A549 (cell line): ENCODE data around the gene ELAVL1. TPM values are rescaled to one million over a fixed set of nuclear protein-coding genes. Genes with fewer than 3 reads are reported as not detected.

ENCODE experiments used
- ATAC-seq, 2 experiments: fragments of 200-7000 bp in 1 of 2; fragments of >200 bp in 1 of 2; cut with Nextera tagmentation in 1 of 2; cut with Tn5 transposase in 1 of 2; 3 replicates each; pipeline versions ENCODE4 v1.8.0 to v1.9.1; 2018 to 2020; ENCODE audit warnings: mild to moderate bottlenecking in 1 of 2, moderate library complexity in 1 of 2
- CTCF ChIA-PET: fragments of 300-600 bp; sonication (Branson Sonifier 250); formaldehyde crosslinking; extraction: SDS; loops from one replicate; lab custom pipeline; 2021; ENCODE audit warnings: antibody characterized with exemption, inconsistent platforms; lab: Yijun Ruan, JAX
- POLR2A ChIA-PET: fragments of 350-600 bp; formaldehyde crosslinking; extraction: SDS; loops from one replicate; lab custom pipeline; 2021; ENCODE audit warnings: antibody characterized with exemption, inconsistent platforms; lab: Yijun Ruan, JAX
- DNase-seq, 2 experiments: peaks; one replicate each; pipeline versions ENCODE4 v3.0.0 to v3.0.0-alpha.2; 2011 to 2016; ENCODE audit warnings: low read depth in 1 of 2, low spot score in 1 of 2
- FAIRE-seq: peaks from 2 replicates; lab custom pipeline; 2011; peaks lifted over from hg19 to GRCh38; lab: Jason Lieb, UNC
- H3K27ac ChIP-seq, 2 experiments: fragments of >200 bp; sonication (Bioruptor Twin); formaldehyde crosslinking; 3 replicates each; pipeline ENCODE4 v1.5.1; 2016 to 2017
- H3K4me1 ChIP-seq: fragments of >200 bp; sonication (Bioruptor Twin); formaldehyde crosslinking; 3 replicates; pipeline ENCODE4 v1.6.1; 2016
- H3K4me2 ChIP-seq: fragments of >200 bp; sonication (Bioruptor Twin); formaldehyde crosslinking; 3 replicates; pipeline ENCODE4 v1.6.1; 2016
- H3K4me3 ChIP-seq: fragments of >200 bp; sonication (Bioruptor Twin); formaldehyde crosslinking; 3 replicates; pipeline ENCODE4 v1.5.1; 2016
- H3K9me3 ChIP-seq: fragments of >200 bp; sonication (Bioruptor Twin); formaldehyde crosslinking; 3 replicates; pipeline ENCODE4 v1.6.1; 2016
- ATOH8 ChIP-seq: fragments of 250-450 bp; sonication (Bioruptor Pico); IDR thresholded peaks from 2 replicates; pipeline ENCODE4 v1.5.0; 2020; ENCODE audit warnings: low read depth, mild to moderate bottlenecking, moderate library complexity
- BHLHE40 ChIP-seq: IDR thresholded peaks from 2 replicates; pipeline ENCODE4 v1.6.1; 2012; ENCODE audit warnings: low read depth, low read length, inconsistent platforms
- CBX2 ChIP-seq: fragments of 200-600 bp; sonication (generic); IDR thresholded peaks from 2 replicates; pipeline ENCODE4 v1.6.1; 2016; ENCODE audit warnings: low read depth, mild to moderate bottlenecking, borderline replicate concordance
- CEBPB ChIP-seq, 2 experiments: fragments of >200 bp in 1 of 2; sonication (Bioruptor Twin) in 1 of 2; formaldehyde crosslinking in 1 of 2; IDR thresholded peaks; 2 replicates each; pipeline ENCODE4 v1.6.1; 2012 to 2016
- EHF ChIP-seq: fragments of 250-450 bp; sonication (Bioruptor Pico); IDR thresholded peaks from 2 replicates; pipeline ENCODE4 v1.5.0; 2020; ENCODE audit warnings: mild to moderate bottlenecking
- EHMT2 ChIP-seq: fragments of 200-600 bp; sonication (generic); IDR thresholded peaks from 2 replicates; pipeline ENCODE4 v1.6.1; 2016; ENCODE audit warnings: antibody characterized with exemption, low read depth, mild to moderate bottlenecking, moderate library complexity
- FOSL2 ChIP-seq, 2 experiments: fragments of 450-650 bp in 1 of 2; fragments of >200 bp in 1 of 2; sonication (Bioruptor Twin) in 1 of 2; formaldehyde crosslinking; IDR thresholded peaks; 2 replicates each; pipeline versions ENCODE4 v1.5.0 to v1.6.1; 2016 to 2020; ENCODE audit warnings: mild to moderate bottlenecking in 1 of 2, moderate library complexity in 1 of 2
- HDAC2 ChIP-seq: fragments of 200-600 bp; sonication (generic); IDR thresholded peaks from 2 replicates; pipeline ENCODE4 v1.6.1; 2016
- HOXB5 ChIP-seq: fragments of 250-450 bp; sonication (Bioruptor Pico); IDR thresholded peaks from 2 replicates; pipeline ENCODE4 v1.5.0; 2020; ENCODE audit warnings: mild to moderate bottlenecking, moderate library complexity
- JUNB ChIP-seq: fragments of >200 bp; sonication (Bioruptor Twin); formaldehyde crosslinking; IDR thresholded peaks from 2 replicates; pipeline ENCODE4 v1.6.1; 2016
- KDM1A ChIP-seq: fragments of 200-600 bp; sonication (generic); IDR thresholded peaks from 2 replicates; pipeline ENCODE4 v1.6.1; 2016; ENCODE audit warnings: low read depth, mild to moderate bottlenecking
- MAX ChIP-seq: IDR thresholded peaks from 2 replicates; pipeline ENCODE4 v1.6.1; 2012
- NPAS2 ChIP-seq: fragments of 250-450 bp; sonication (Bioruptor Pico); IDR thresholded peaks from 2 replicates; pipeline ENCODE4 v1.8.0; 2022; ENCODE audit warnings: mild to moderate bottlenecking, moderate library complexity, borderline replicate concordance
- POLR2A ChIP-seq: IDR thresholded peaks from 2 replicates; pipeline ENCODE4 v1.6.1; 2012; ENCODE audit warnings: mild to moderate bottlenecking, low read length
- POLR2AphosphoS2 ChIP-seq: conservative IDR thresholded peaks from 2 replicates; pipeline ENCODE4 v1.6.1; 2012; ENCODE audit warnings: low read length, improper control_type of control experiment, inconsistent platforms
- RAD21 ChIP-seq, 2 experiments: fragments of >200 bp in 1 of 2; sonication (Bioruptor Twin) in 1 of 2; formaldehyde crosslinking in 1 of 2; IDR thresholded peaks in 1 of 2; conservative IDR thresholded peaks in 1 of 2; 2 replicates in 1 of 2; 3 replicates in 1 of 2; pipeline ENCODE4 v1.6.1; 2012 to 2018; ENCODE audit warnings: inconsistent platforms in 1 of 2
- RNF2 ChIP-seq: fragments of 200-600 bp; sonication (generic); IDR thresholded peaks from 2 replicates; pipeline ENCODE4 v1.6.1; 2016; ENCODE audit warnings: low read depth, mild to moderate bottlenecking, antibody characterized with exemption, moderate library complexity, borderline replicate concordance
- TP53 ChIP-seq: fragments of 250-450 bp; sonication (Bioruptor Pico); IDR thresholded peaks from 2 replicates; pipeline ENCODE4 v1.5.0; 2021; ENCODE audit warnings: mild to moderate bottlenecking, moderate library complexity
- ZC3H11A ChIP-seq: fragments of 450-650 bp; IDR thresholded peaks from 2 replicates; pipeline ENCODE4 v1.6.1; 2014; ENCODE audit warnings: antibody characterized with exemption, mild to moderate bottlenecking
- ZNF302 ChIP-seq: fragments of 250-450 bp; sonication (Bioruptor Pico); IDR thresholded peaks from 2 replicates; pipeline ENCODE4 v1.9.0; 2021; ENCODE audit warnings: inconsistent platforms, mild to moderate bottlenecking, moderate library complexity
- ZSCAN20 ChIP-seq: fragments of 250-450 bp; sonication (Bioruptor Pico); IDR thresholded peaks from 2 replicates; pipeline ENCODE4 v1.8.0; 2022; ENCODE audit warnings: mild to moderate bottlenecking, moderate library complexity
- WGBS: methylation state at CpG from one replicate; pipeline ENCODE4 v1.1.6; 2017; ENCODE audit errors: missing lambda C conversion rate; 5-methylcytosine and 5-hydroxymethylcytosine counted together
- polyA plus RNA-seq, 4 experiments: library from polyadenylated mRNA; depleted of rRNA in 3 of 4; stranded (reverse); fragments of >200 nt; fragmentation: RNase III in 1 of 4; extraction: RNeasy Plus Mini Kit Qiagen cat#74134 plus additional on column Dnase treatment in 1 of 4; gene quantifications; 2 replicates in 3 of 4; 3 replicates in 1 of 4; pipeline ENCODE4 v1.2.3, GENCODE V29; 2011 to 2017
- TF ChIP-seq, protein P1 (sequence below): IDR thresholded peaks from 2 replicates; pipeline ENCODE4 v1.6.1; 2012; ENCODE audit warnings: low read depth, borderline replicate concordance
- TF ChIP-seq, protein P2 (sequence below): IDR thresholded peaks from 2 replicates; pipeline ENCODE4 v1.6.1; 2012
- TF ChIP-seq, protein P3 (sequence below): fragments of >200 bp; sonication (Bioruptor Twin); formaldehyde crosslinking; IDR thresholded peaks from 3 replicates; pipeline ENCODE4 v1.6.1; 2016

The ELAVL1 gene
- polyA plus RNA-seq, 2 of the 4 experiments (the other 2 are of a cell fraction), result 39.3 to 55.6 TPM

- no peak for TF ChIP-seq ZC3H11A
- no peak for TF ChIP-seq POLR2A
- TF ChIP-seq RAD21 (conservative IDR thresholded peaks at IDR 0.05 in 1 of 2, IDR thresholded peaks at IDR 0.05 in 1 of 2), result no peak
- TF ChIP-seq CBX2, result no peak
- no peak for TF ChIP-seq FOSL2 (IDR thresholded peaks at IDR 0.05)
- no peak for TF ChIP-seq FOSL2 (CRISPR knock-in tag; IDR thresholded peaks at IDR 0.05)
- TF ChIP-seq, protein P1, sequence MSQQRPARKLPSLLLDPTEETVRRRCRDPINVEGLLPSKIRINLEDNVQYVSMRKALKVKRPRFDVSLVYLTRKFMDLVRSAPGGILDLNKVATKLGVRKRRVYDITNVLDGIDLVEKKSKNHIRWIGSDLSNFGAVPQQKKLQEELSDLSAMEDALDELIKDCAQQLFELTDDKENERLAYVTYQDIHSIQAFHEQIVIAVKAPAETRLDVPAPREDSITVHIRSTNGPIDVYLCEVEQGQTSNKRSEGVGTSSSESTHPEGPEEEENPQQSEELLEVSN, result no peak
- no peak for TF ChIP-seq MAX
- no peak for TF ChIP-seq POLR2AphosphoS2
- TF ChIP-seq EHMT2, result no peak
- no peak for TF ChIP-seq ATOH8 (CRISPR knock-in tag)
- no peak for TF ChIP-seq EHF (CRISPR knock-in tag)
- no peak for TF ChIP-seq TP53 (CRISPR knock-in tag)
- TF ChIP-seq ZSCAN20 (CRISPR knock-in tag), result no peak
- TF ChIP-seq, protein P2, sequence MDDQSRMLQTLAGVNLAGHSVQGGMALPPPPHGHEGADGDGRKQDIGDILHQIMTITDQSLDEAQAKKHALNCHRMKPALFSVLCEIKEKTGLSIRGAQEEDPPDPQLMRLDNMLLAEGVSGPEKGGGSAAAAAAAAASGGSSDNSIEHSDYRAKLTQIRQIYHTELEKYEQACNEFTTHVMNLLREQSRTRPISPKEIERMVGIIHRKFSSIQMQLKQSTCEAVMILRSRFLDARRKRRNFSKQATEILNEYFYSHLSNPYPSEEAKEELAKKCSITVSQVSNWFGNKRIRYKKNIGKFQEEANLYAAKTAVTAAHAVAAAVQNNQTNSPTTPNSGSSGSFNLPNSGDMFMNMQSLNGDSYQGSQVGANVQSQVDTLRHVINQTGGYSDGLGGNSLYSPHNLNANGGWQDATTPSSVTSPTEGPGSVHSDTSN, result no peak
- no peak for TF ChIP-seq JUNB
- no peak for TF ChIP-seq HDAC2
- no peak for TF ChIP-seq KDM1A
- TF ChIP-seq, all 56 proteins: peak for 0
- Histone ChIP-seq H3K9me3 (no peaks in the 10 kb centered on the region), H3K4me3 (peak overlapping the region; percentile 82; the same call in 1 of the 3 replicates), H3K27ac (peak overlapping the region in 1 of 2 experiments; percentile 92; a peak in 3 of 6 replicates), H3K4me1 (peaks cover 29% of the 10 kb centered on the region), H3K4me2 (peak overlapping the region; percentile 100)
- ATAC-seq, result no peak
- POLR2A ChIA-PET, result no interaction called here
- 82% methylated on average over 4 of the region's 34 CpGs for WGBS
- DNase-seq, result no peak
- CTCF ChIA-PET, result interaction anchor here (0.7 to 2.5 kb wide), 4 partner anchors 9 to 72 kb away, joined by 3 to 17 read pairs (median 6); partner anchors contain the start of gene TIMM44
- no peak for FAIRE-seq
These were observed 80.7 kb downstream of the ELAVL1 start for GRCh38 chr19:7924651-7925170.

DNA sequence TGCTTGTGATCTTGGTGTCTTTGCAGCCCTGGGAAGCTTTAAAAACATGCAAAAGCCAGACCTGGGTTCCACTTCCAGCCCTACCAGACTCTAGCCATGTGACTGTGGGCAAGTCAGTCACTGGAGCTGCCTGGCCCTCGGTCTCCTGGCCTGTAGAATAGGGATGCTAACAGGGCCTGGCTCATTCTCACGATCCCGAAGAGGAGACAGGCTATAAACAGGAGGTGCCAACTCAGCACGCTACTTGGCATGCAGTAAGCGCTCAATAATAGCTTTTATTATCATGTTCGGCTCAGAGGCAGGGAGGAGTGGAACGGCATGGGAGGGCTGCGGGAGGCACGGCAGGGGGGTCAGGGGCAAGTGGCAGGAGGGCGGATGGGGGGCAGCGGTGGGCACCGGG, 81.2 kb downstream of the ELAVL1 start:
- ChIA-PET CTCF (interaction anchor here (0.7 to 2.5 kb wide), 4 partner anchors 9 to 71 kb away, joined by 3 to 17 read pairs (median 6); partner anchors contain the start of gene TIMM44), POLR2A (no interaction called here)
- no peak for FAIRE-seq
- Histone ChIP-seq H3K4me3 (no peak overlapping the region), H3K9me3 (no peaks in the 10 kb centered on the region), H3K4me1 (peaks cover 28% of the 10 kb centered on the region), H3K4me2 (no peak overlapping the region), H3K27ac (no peak overlapping the region)
- TF ChIP-seq BHLHE40 (no peak), ZNF302 (CRISPR knock-in tag) (no peak), HOXB5 (CRISPR knock-in tag) (no peak), JUNB (no peak), RNF2 (no peak), EHF (CRISPR knock-in tag) (no peak), CEBPB (IDR thresholded peaks at IDR 0.05) (no peak), NPAS2 (no peak)
- TF ChIP-seq, protein P3, sequence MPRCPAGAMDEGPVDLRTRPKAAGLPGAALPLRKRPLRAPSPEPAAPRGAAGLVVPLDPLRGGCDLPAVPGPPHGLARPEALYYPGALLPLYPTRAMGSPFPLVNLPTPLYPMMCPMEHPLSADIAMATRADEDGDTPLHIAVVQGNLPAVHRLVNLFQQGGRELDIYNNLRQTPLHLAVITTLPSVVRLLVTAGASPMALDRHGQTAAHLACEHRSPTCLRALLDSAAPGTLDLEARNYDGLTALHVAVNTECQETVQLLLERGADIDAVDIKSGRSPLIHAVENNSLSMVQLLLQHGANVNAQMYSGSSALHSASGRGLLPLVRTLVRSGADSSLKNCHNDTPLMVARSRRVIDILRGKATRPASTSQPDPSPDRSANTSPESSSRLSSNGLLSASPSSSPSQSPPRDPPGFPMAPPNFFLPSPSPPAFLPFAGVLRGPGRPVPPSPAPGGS, result no peak
- WGBS, result 72% methylated on average over 5 of the region's 12 CpGs
- ATAC-seq, result no peak
- DNase-seq, result no peak
